Mucosa of descending colon (tissue), 3 donors: ENCODE results near the gene WDR11. TPM values are rescaled to one million over a fixed set of nuclear protein-coding genes. Genes with fewer than 3 reads are reported as not detected.

Experiments used
- ATAC-seq: fragments of 200-7000 bp; cut with Tn5 transposase; one replicate; pipeline ENCODE4 v1.9.1; 2020; ENCODE audit warnings: mild to moderate bottlenecking, moderate library complexity
- DNase-seq, 3 donors: peaks; one replicate each; pipeline ENCODE4 v3.0.0-alpha.2; 2020
- H3K36me3 ChIP-seq: fragments of 200-600 bp; one replicate; pipeline ENCODE4 v1.8.0; 2021; ENCODE audit warnings: low read depth, mild to moderate bottlenecking
- H3K4me1 ChIP-seq: fragments of 200-600 bp; one replicate; pipeline ENCODE4 v1.8.0; 2021; ENCODE audit warnings: low read depth, mild to moderate bottlenecking
- H3K4me3 ChIP-seq: fragments of 200-600 bp; one replicate; pipeline ENCODE4 v1.8.0; 2021; ENCODE audit warnings: mild to moderate bottlenecking
- H3K9me3 ChIP-seq: fragments of 200-600 bp; one replicate; pipeline ENCODE4 v1.8.0; 2021; ENCODE audit warnings: mild to moderate bottlenecking
- intact Hi-C, 2 donors: fragments of 100-400 bp; cut with DNase I in 1 of 2; cut with micrococcal nuclease in 1 of 2; formaldehyde crosslinking; loops; one replicate each; pipeline versions ENCODE4 v1.11.0 to v1.11.1; 2022; cut with DNase I, micrococcal nuclease
- long read RNA-seq, 2 donors: library from polyadenylated mRNA; unstranded; transcript quantifications; one replicate each; pipeline ENCODE4 v2.0.0, GENCODE V29; 2019 to 2021
- total RNA-seq, 3 donors: library from RNA; stranded (reverse); fragmentation: NEBNext Ultra II Directional in 2 of 3; extraction: Animal tissue kit (Norgen Biotek cat#: 25700) in 2 of 3; gene quantifications; one replicate each; pipeline versions ENCODE4 v1.2.1 to v1.2.4, GENCODE V29; 2021 to 2023
- TF ChIP-seq, protein P1 (sequence below): fragments of 200-600 bp; IDR thresholded peaks from one replicate; pipeline ENCODE4 v1.8.0; 2022; ENCODE audit warnings: antibody characterized with exemption, mild to moderate bottlenecking
- donor health status: DM: no; HTN: no; CAD: no; lungs with moderate emphysema.
- donor health status: DM: no; HTN: no; CAD: no.
- donor health status: DM: no; HTN: yes; CAD: no.

WDR11 gene, protein sequence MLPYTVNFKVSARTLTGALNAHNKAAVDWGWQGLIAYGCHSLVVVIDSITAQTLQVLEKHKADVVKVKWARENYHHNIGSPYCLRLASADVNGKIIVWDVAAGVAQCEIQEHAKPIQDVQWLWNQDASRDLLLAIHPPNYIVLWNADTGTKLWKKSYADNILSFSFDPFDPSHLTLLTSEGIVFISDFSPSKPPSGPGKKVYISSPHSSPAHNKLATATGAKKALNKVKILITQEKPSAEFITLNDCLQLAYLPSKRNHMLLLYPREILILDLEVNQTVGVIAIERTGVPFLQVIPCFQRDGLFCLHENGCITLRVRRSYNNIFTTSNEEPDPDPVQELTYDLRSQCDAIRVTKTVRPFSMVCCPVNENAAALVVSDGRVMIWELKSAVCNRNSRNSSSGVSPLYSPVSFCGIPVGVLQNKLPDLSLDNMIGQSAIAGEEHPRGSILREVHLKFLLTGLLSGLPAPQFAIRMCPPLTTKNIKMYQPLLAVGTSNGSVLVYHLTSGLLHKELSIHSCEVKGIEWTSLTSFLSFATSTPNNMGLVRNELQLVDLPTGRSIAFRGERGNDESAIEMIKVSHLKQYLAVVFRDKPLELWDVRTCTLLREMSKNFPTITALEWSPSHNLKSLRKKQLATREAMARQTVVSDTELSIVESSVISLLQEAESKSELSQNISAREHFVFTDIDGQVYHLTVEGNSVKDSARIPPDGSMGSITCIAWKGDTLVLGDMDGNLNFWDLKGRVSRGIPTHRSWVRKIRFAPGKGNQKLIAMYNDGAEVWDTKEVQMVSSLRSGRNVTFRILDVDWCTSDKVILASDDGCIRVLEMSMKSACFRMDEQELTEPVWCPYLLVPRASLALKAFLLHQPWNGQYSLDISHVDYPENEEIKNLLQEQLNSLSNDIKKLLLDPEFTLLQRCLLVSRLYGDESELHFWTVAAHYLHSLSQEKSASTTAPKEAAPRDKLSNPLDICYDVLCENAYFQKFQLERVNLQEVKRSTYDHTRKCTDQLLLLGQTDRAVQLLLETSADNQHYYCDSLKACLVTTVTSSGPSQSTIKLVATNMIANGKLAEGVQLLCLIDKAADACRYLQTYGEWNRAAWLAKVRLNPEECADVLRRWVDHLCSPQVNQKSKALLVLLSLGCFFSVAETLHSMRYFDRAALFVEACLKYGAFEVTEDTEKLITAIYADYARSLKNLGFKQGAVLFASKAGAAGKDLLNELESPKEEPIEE
- total RNA-seq = 10 to 100 TPM; 42.0 to 53.8 (median 44.5) TPM
- long read RNA-seq, donor 1, full-length matches to known transcripts = 6 of 16 reads
- long read RNA-seq, donor 1, partial matches to known transcripts = 5 of 16 reads
- long read RNA-seq, donor 1, other reads (novel, unspliced or antisense) = 5 of 16 reads
- long read RNA-seq, donor 2, full-length matches to known transcripts = 2 of 7 reads
- long read RNA-seq, donor 2, partial matches to known transcripts = 5 of 7 reads
- long read RNA-seq, donor 2, other reads (novel, unspliced or antisense) = 0 of 7 reads

DNA sequence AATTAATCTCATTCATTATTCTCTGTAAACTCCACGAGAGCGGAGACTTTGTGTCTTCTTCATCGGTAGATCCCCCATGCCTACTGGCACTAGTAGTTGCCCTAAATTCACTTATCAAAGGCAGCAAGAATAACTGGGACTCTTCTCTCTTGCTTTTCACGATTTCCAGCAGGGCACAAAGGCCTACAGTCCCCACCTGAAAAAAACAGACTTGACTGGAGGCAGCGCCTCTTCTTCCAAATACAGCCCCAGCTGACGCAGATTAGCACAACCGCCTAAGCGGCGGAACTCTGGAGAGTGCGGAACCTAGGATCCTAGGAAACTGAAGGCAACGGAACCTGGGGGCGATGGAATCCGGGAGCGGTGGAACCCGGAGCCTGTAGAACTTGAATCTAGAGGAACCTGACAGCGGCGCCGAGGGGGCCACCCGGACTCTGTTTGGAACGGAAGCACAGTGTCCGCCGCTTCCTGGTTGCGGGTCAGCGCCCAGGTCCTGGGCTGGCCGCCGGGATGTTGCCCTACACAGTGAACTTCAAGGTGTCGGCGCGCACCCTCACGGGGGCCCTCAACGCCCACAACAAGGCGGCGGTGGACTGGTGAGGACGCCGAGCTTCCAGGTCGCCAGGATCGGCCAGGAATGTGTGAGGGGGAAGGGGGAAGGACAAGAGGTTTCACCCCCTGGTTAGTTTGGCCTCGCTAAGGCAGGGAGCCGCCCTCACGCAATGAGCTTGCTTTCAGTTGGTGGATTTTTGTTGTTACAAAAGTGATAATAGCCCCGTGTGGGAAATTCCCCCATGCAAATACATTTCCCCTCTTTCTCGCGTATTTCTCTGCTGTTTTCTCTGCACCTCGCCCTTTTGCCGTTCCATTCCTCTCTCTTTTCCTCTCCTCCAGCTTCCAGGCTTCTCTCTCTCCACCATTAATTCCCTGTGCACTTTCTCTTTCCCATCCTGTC lies at the start of gene WDR11:
WDR11 (plus strand) TSS at position 452 of the 955 bp plus-strand sequence; CDS start at position 511, 59 bp downstream.
- intact Hi-C loops = no loop called here
- H3K9me3 ChIP-seq = no peaks in the 10 kb centered on the region
- ATAC-seq (peak; percentile 100), DNase-seq (peak; percentile 89 to 92 (median 91))
- TF ChIP-seq, protein P1, sequence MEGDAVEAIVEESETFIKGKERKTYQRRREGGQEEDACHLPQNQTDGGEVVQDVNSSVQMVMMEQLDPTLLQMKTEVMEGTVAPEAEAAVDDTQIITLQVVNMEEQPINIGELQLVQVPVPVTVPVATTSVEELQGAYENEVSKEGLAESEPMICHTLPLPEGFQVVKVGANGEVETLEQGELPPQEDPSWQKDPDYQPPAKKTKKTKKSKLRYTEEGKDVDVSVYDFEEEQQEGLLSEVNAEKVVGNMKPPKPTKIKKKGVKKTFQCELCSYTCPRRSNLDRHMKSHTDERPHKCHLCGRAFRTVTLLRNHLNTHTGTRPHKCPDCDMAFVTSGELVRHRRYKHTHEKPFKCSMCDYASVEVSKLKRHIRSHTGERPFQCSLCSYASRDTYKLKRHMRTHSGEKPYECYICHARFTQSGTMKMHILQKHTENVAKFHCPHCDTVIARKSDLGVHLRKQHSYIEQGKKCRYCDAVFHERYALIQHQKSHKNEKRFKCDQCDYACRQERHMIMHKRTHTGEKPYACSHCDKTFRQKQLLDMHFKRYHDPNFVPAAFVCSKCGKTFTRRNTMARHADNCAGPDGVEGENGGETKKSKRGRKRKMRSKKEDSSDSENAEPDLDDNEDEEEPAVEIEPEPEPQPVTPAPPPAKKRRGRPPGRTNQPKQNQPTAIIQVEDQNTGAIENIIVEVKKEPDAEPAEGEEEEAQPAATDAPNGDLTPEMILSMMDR = no peak
- H3K4me3 ChIP-seq = peak within 1 kb of the TSS; percentile 29
- H3K36me3 ChIP-seq = no peaks in the 10 kb centered on the region
- H3K4me1 ChIP-seq = peaks cover 4% of the 10 kb centered on the region

DNA sequence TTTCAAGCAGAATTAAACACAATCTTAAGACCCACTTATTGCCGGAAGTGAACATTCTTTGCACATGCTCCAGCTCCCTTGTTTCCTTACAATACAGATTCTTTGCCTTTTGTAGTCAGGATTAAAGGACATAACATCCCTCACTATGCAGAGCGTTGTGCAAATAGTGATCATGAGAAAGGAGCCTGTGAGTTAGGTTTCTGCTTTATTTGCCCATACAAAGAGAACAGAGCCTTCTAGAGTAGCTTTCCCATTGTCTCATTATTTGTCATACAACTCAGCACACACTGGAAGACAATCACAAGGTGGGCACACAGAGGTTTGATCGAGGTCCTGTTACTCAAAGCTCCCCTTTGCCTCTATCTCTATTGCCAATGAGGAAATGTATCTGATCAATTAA lies 48.2 kb upstream of the WDR11 start:
- DNase-seq (no peak), ATAC-seq (no peak)
- H3K9me3 ChIP-seq = no peaks in the 10 kb centered on the region
- H3K4me3 ChIP-seq = no peak overlapping the region
- intact Hi-C loops = no loop called here
- no peaks in the 10 kb centered on the region for H3K36me3 ChIP-seq
- no peaks in the 10 kb centered on the region for H3K4me1 ChIP-seq
- TF ChIP-seq, protein P1 = no peak

DNA sequence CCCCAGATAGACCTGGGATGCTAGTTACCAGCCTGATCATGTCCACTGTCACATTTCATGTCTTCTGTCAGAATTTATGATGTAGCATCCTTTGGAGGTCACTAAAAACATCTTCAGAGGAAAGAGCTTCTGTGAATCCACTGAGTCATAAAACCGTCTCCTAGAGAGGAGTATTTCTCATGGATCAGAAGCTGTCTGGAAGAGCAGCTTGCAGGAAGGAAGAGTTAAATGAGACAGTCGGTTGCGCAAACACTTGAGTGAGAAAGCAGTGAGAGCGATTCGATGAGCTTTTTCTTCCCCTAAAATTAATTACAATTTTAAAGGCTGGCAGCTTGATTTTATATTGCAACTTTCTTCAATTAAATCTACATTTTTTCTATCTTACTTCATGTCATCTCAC lies 47.2 kb upstream of the WDR11 start:
- no peak overlapping the region for H3K4me3 ChIP-seq
- no peak for ATAC-seq
- DNase-seq = no peak

DNA sequence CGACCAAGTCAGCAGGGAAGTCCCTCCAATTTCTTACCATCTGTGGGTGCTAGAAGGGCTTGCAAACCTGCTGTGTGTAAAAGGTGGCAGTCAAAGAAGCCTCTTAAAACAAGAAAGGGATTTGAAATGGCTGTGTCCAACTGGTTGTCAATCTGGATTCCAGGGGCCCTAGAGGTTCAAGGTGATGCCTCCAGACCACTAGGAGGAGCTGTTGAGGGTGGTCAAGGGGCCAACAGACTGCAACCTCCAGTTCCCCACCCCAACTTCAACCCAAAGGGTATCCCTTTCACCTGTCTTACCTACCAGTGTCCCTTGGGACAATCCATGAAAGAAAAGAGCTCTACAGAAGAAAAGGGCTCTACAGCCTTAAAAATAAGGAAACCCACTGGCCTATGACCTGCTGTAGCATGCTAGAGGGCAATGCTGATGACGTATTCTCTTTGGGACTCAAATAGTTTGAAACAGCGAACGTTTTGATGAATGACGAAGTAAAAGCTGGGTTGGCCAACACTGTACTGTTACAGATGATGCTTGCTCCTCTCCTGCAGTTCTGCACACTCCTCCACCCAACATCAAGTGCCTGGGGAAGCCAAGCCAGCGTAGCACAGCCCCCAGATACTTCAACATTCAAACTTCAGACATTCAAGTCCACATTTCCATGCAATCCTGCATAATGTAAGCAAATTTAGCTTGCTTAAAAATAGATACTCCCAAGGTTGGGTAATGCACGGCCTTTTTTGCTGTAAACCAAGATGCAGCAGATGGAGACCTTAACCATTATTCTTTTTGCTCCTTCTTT lies 45.9 kb upstream of the WDR11 start:
- TF ChIP-seq, protein P1 = no peak

More for the DNA sequence above, 47.2 kb upstream of the WDR11 start:
- no peaks in the 10 kb centered on the region for H3K4me1 ChIP-seq
- intact Hi-C loops = no loop called here
- H3K36me3 ChIP-seq = no peaks in the 10 kb centered on the region
- TF ChIP-seq, protein P1 = no peak
- H3K9me3 ChIP-seq = no peaks in the 10 kb centered on the region

More for the DNA sequence above, 45.9 kb upstream of the WDR11 start:
- H3K4me3 ChIP-seq = no peak overlapping the region
- DNase-seq = no peak
- no peaks in the 10 kb centered on the region for H3K9me3 ChIP-seq
- intact Hi-C loops = no loop called here
- H3K4me1 ChIP-seq = no peaks in the 10 kb centered on the region
- ATAC-seq = no peak
- H3K36me3 ChIP-seq = no peaks in the 10 kb centered on the region
